ENCODE data around the gene DNMT3A. TPM values are rescaled to one million over a fixed set of nuclear protein-coding genes. Genes with fewer than 3 reads are reported as not detected.

The DNMT3A gene
- total and polyA plus RNA-seq, 12 donors = 10.6 to 53.4 (median 25.0) TPM

- Histone ChIP-seq H3K36me3 (replicated peaks in 1 of 2) (no peaks in the 10 kb centered on the region), H3K4me3 (no peak overlapping the region), H3K27ac (peak overlapping the region in 2 of 5 donors; percentile 30 to 49), H3K4me1 (replicated peaks in 1 of 2) (peaks cover 17 to 71% of the 10 kb centered on the region in 2 donors), H3K9me3 (replicated peaks in 1 of 3) (no peaks in the 10 kb centered on the region), H3K27me3 (no peaks in the 10 kb centered on the region)
- WGBS, 4 donors = 66 to 90% (median 73%) methylated on average over 4 to 9 of the region's 9 CpGs
- peak in 1 of 7 donors; percentile 82 for DNase-seq
- TF ChIP-seq, protein P1, sequence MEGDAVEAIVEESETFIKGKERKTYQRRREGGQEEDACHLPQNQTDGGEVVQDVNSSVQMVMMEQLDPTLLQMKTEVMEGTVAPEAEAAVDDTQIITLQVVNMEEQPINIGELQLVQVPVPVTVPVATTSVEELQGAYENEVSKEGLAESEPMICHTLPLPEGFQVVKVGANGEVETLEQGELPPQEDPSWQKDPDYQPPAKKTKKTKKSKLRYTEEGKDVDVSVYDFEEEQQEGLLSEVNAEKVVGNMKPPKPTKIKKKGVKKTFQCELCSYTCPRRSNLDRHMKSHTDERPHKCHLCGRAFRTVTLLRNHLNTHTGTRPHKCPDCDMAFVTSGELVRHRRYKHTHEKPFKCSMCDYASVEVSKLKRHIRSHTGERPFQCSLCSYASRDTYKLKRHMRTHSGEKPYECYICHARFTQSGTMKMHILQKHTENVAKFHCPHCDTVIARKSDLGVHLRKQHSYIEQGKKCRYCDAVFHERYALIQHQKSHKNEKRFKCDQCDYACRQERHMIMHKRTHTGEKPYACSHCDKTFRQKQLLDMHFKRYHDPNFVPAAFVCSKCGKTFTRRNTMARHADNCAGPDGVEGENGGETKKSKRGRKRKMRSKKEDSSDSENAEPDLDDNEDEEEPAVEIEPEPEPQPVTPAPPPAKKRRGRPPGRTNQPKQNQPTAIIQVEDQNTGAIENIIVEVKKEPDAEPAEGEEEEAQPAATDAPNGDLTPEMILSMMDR (IDR thresholded peaks at IDR 0.05) = no peak
- no peak for TF ChIP-seq POLR2A (IDR thresholded peaks at IDR 0.05)
- intact Hi-C loops (cut with DNase I) = no loop called here
Measured at GRCh38 chr2:25332571-25332970, 9.2 kb downstream of the DNMT3A start.

DNA sequence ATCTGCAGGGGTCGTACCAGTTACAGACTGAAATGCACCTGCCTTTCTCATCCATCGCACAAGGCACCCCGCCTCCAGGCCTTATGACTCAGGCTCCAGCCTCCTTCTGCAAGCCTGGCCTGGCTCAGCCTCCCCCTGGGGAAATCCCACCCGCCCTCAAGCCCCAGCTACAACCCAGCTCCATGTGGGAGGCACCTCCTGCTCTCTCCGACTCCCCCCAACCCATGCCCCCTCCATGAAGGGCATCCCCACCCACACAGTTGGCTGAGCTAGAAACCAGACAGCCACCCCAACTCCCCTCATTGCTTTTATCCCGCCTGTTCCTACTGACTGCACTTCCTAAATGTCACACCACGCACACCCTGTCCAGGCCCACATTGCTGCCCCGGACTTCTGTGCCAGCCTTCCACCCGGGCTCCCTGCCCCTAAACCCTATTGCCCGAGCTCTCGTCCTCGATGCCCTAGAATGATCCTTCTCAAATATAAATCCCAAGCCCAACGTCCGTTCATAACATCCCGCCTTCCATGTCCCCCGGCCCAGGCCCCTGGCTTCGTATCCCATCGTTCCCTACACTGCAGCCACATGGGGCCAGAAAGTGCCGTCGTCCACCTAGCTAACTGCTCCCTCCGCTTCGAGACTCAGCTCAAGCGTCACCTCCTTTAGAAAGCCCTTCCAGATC is 9.9 kb downstream of the DNMT3A start:
- peaks cover 11 to 63% of the 10 kb centered on the region in 2 donors for H3K4me1 ChIP-seq (replicated peaks in 1 of 2)
- no peaks in the 10 kb centered on the region for H3K9me3 ChIP-seq (replicated peaks in 1 of 3)
- 73 to 88% (median 82%) methylated on average over 19 to 23 of the region's 23 CpGs for WGBS, 4 donors
- no peaks in the 10 kb centered on the region for H3K27me3 ChIP-seq
- no peak for DNase-seq
- peak overlapping the region in 1 of 5 donors; percentile 49 for H3K27ac ChIP-seq
- H3K36me3 ChIP-seq (replicated peaks in 1 of 2) = no peaks in the 10 kb centered on the region
- TF ChIP-seq, protein P1 (IDR thresholded peaks at IDR 0.05) = no peak
- no peak for TF ChIP-seq POLR2A (IDR thresholded peaks at IDR 0.05)
- H3K4me3 ChIP-seq = no peak overlapping the region
- intact Hi-C loops (cut with DNase I) = no loop called here

- Histone ChIP-seq H3K27ac (no peak overlapping the region), H3K4me1 (replicated peaks in 1 of 2) (peaks cover 3 to 54% of the 10 kb centered on the region in 2 donors), H3K27me3 (no peaks in the 10 kb centered on the region), H3K36me3 (replicated peaks in 1 of 2) (no peaks in the 10 kb centered on the region), H3K4me3 (no peak overlapping the region), H3K9me3 (replicated peaks in 1 of 3) (no peaks in the 10 kb centered on the region)
- DNase-seq = no peak
- intact Hi-C loops (cut with DNase I) = no loop called here
- no peak for TF ChIP-seq POLR2A (IDR thresholded peaks at IDR 0.05)
- TF ChIP-seq, protein P1 (IDR thresholded peaks at IDR 0.05) = no peak
- WGBS, 4 donors = 84 to 93% (median 90%) methylated on average over 4 of the region's 4 CpGs
Measured at GRCh38 chr2:25330937-25331336, 10.8 kb downstream of the DNMT3A start.

GRCh38 chr2:25330273-25330672 is 11.5 kb downstream of the DNMT3A start:
- no peaks in the 10 kb centered on the region for H3K27me3 ChIP-seq
- 68 to 87% (median 71%) methylated on average over 3 to 10 of the region's 10 CpGs for WGBS, 4 donors
- TF ChIP-seq, protein P1 (IDR thresholded peaks at IDR 0.05) = no peak
- no peak for TF ChIP-seq POLR2A (IDR thresholded peaks at IDR 0.05)
- no peak overlapping the region for H3K4me3 ChIP-seq
- H3K9me3 ChIP-seq (replicated peaks in 1 of 3) = no peaks in the 10 kb centered on the region
- DNase-seq = no peak
- no peaks in the 10 kb centered on the region for H3K36me3 ChIP-seq (replicated peaks in 1 of 2)
- H3K4me1 ChIP-seq (replicated peaks in 1 of 2) = peaks cover 0 to 53% of the 10 kb centered on the region in 2 donors
- no peak overlapping the region for H3K27ac ChIP-seq
- intact Hi-C loops (cut with DNase I) = no loop called here
